Measurements from ENCODE around the gene FBXL17.

GRCh38 chr5:108367679-108368334 lies 14.1 kb downstream of the FBXL17 start:
- no peak for TF ChIP-seq CTCF (IDR thresholded peaks at IDR 0.05)
- no peak for TF ChIP-seq POLR2A (IDR thresholded peaks at IDR 0.05)
